ENCODE data around the gene HUWE1.
"Not testable (repeated sequence)": the region's sequence is repeated elsewhere in the genome, so short reads cannot be mapped to it uniquely, and the experiment has no call there.

Gene HUWE1

GRCh38 chrX:53544936-53545335, 141.6 kb downstream of the HUWE1 start:
- Histone ChIP-seq H3K27me3 (ENCODE audit: insufficient read depth, low read length, poor library complexity) (no peaks in the 10 kb centered on the region), H3K9ac (ENCODE audit: low read length) (no peak overlapping the region), H3K36me3 (ENCODE audit: control insufficient read depth, insufficient read depth, low read length) (peaks cover 9% of the 10 kb centered on the region), H2BK5ac (ENCODE audit: low read length) (no peak overlapping the region), H3K79me1 (ENCODE audit: low read length) (no peaks in the 10 kb centered on the region), H3K18ac (ENCODE audit: low read length) (no peak overlapping the region), H3K79me2 (ENCODE audit: control insufficient read depth, insufficient read depth, low read length) (no peaks in the 10 kb centered on the region), H3K4ac (ENCODE audit: low read depth, low read length) (no peak overlapping the region), H4K5ac (ENCODE audit: low read length) (no peak overlapping the region), H3K4me1 (ENCODE audit: control insufficient read depth, low read depth, low read length) (no peaks in the 10 kb centered on the region), H2BK15ac (replicated peaks; ENCODE audit: low read depth) (no peak overlapping the region), H2BK120ac (ENCODE audit: low read depth, low read length) (no peak overlapping the region), H3K4me2 (ENCODE audit: low read length) (no peak overlapping the region), H3K23ac (ENCODE audit: low read length) (no peak overlapping the region), H2AK5ac (ENCODE audit: low read length) (no peak overlapping the region), H4K8ac (ENCODE audit: low read depth, low read length) (no peak overlapping the region), H3K4me3 (ENCODE audit: low read length) (no peak overlapping the region), H3K56ac (ENCODE audit: low read length) (no peak overlapping the region), H3K27ac (ENCODE audit: low read depth, low read length) (no peak overlapping the region)
- no CpG with 5 or more reads among the region's 9 CpGs for WGBS (ENCODE audit: extremely low coverage, insufficient coverage, low lambda C conversion rate)
- DNase-seq, result peak; percentile 14

GRCh38 chrX:53538781-53539180, 147.7 kb downstream of the HUWE1 start:
- H3K27me3 ChIP-seq (ENCODE audit: insufficient read depth, low read length, poor library complexity), result no peaks in the 10 kb centered on the region
- no peaks in the 10 kb centered on the region for H3K79me2 ChIP-seq (ENCODE audit: control insufficient read depth, insufficient read depth, low read length)
- H3K23ac ChIP-seq (ENCODE audit: low read length), result no peak overlapping the region
- no peaks in the 10 kb centered on the region for H3K79me1 ChIP-seq (ENCODE audit: low read length)
- no peaks in the 10 kb centered on the region for H3K4me1 ChIP-seq (ENCODE audit: control insufficient read depth, low read depth, low read length)
- H3K56ac ChIP-seq (ENCODE audit: low read length), result no peak overlapping the region
- H2BK15ac ChIP-seq (replicated peaks; ENCODE audit: low read depth), result no peak overlapping the region
- DNase-seq, result no peak
- no peak overlapping the region for H3K18ac ChIP-seq (ENCODE audit: low read length)
- H3K27ac ChIP-seq (ENCODE audit: low read depth, low read length), result no peak overlapping the region
- H3K4me2 ChIP-seq (ENCODE audit: low read length), result no peak overlapping the region
- H2AK5ac ChIP-seq (ENCODE audit: low read length), result no peak overlapping the region
- H4K5ac ChIP-seq (ENCODE audit: low read length), result no peak overlapping the region
- H2BK5ac ChIP-seq (ENCODE audit: low read length), result no peak overlapping the region
- no peak overlapping the region for H2BK120ac ChIP-seq (ENCODE audit: low read depth, low read length)
- H4K8ac ChIP-seq (ENCODE audit: low read depth, low read length), result no peak overlapping the region
- peaks cover 24% of the 10 kb centered on the region for H3K36me3 ChIP-seq (ENCODE audit: control insufficient read depth, insufficient read depth, low read length)
- H3K4ac ChIP-seq (ENCODE audit: low read depth, low read length), result no peak overlapping the region
- H3K9ac ChIP-seq (ENCODE audit: low read length), result no peak overlapping the region
- no peak overlapping the region for H3K4me3 ChIP-seq (ENCODE audit: low read length)
- no CpG with 5 or more reads among the region's 8 CpGs for WGBS (ENCODE audit: extremely low coverage, insufficient coverage, low lambda C conversion rate)

- not testable (repeated sequence) for DNase-seq; H3K18ac ChIP-seq (ENCODE audit: low read length); H2AK5ac ChIP-seq (ENCODE audit: low read length); H4K8ac ChIP-seq (ENCODE audit: low read depth, low read length); H2BK15ac ChIP-seq (replicated peaks; ENCODE audit: low read depth); H3K9ac ChIP-seq (ENCODE audit: low read length); H2BK120ac ChIP-seq (ENCODE audit: low read depth, low read length); H3K4me1 ChIP-seq (ENCODE audit: control insufficient read depth, low read depth, low read length); H3K79me1 ChIP-seq (ENCODE audit: low read length); H3K4me3 ChIP-seq (ENCODE audit: low read length); H3K4ac ChIP-seq (ENCODE audit: low read depth, low read length); H3K56ac ChIP-seq (ENCODE audit: low read length); H3K4me2 ChIP-seq (ENCODE audit: low read length); H3K23ac ChIP-seq (ENCODE audit: low read length); H4K5ac ChIP-seq (ENCODE audit: low read length); H3K27me3 ChIP-seq (ENCODE audit: insufficient read depth, low read length, poor library complexity); H2BK5ac ChIP-seq (ENCODE audit: low read length); H3K27ac ChIP-seq (ENCODE audit: low read depth, low read length); H3K79me2 ChIP-seq (ENCODE audit: control insufficient read depth, insufficient read depth, low read length)
- peaks cover 12% of the 10 kb centered on the region for H3K36me3 ChIP-seq (ENCODE audit: control insufficient read depth, insufficient read depth, low read length)
- WGBS (ENCODE audit: extremely low coverage, insufficient coverage, low lambda C conversion rate), result no CpG with 5 or more reads among the region's 21 CpGs
These were observed 155.1 kb downstream of the HUWE1 start for GRCh38 chrX:53531255-53531966.

GRCh38 chrX:53526999-53527398, 159.5 kb downstream of the HUWE1 start:
- Histone ChIP-seq H3K36me3 (ENCODE audit: control insufficient read depth, insufficient read depth, low read length) (no peaks in the 10 kb centered on the region), H2AK5ac (ENCODE audit: low read length) (no peak overlapping the region), H3K4me2 (ENCODE audit: low read length) (no peak overlapping the region), H4K5ac (ENCODE audit: low read length) (no peak overlapping the region), H3K27me3 (ENCODE audit: insufficient read depth, low read length, poor library complexity) (no peaks in the 10 kb centered on the region), H3K56ac (ENCODE audit: low read length) (no peak overlapping the region), H3K4ac (ENCODE audit: low read depth, low read length) (no peak overlapping the region), H3K4me3 (ENCODE audit: low read length) (no peak overlapping the region), H3K9ac (ENCODE audit: low read length) (no peak overlapping the region), H3K4me1 (ENCODE audit: control insufficient read depth, low read depth, low read length) (no peaks in the 10 kb centered on the region), H3K79me1 (ENCODE audit: low read length) (no peaks in the 10 kb centered on the region), H3K23ac (ENCODE audit: low read length) (no peak overlapping the region), H2BK15ac (replicated peaks; ENCODE audit: low read depth) (no peak overlapping the region), H2BK120ac (ENCODE audit: low read depth, low read length) (no peak overlapping the region), H3K79me2 (ENCODE audit: control insufficient read depth, insufficient read depth, low read length) (no peaks in the 10 kb centered on the region), H2BK5ac (ENCODE audit: low read length) (no peak overlapping the region), H3K27ac (ENCODE audit: low read depth, low read length) (no peak overlapping the region), H3K18ac (ENCODE audit: low read length) (no peak overlapping the region), H4K8ac (ENCODE audit: low read depth, low read length) (no peak overlapping the region)
- no peak for DNase-seq

GRCh38 chrX:53511322-53511721, 175.2 kb downstream of the HUWE1 start:
- H3K27ac ChIP-seq (ENCODE audit: low read depth, low read length), result no peak overlapping the region
- DNase-seq, result no peak

GRCh38 chrX:53504035-53504434, 182.5 kb downstream of the HUWE1 start:
- not testable (repeated sequence) for H3K79me2 ChIP-seq (ENCODE audit: control insufficient read depth, insufficient read depth, low read length); H3K36me3 ChIP-seq (ENCODE audit: control insufficient read depth, insufficient read depth, low read length); H2BK120ac ChIP-seq (ENCODE audit: low read depth, low read length); H2BK5ac ChIP-seq (ENCODE audit: low read length); H4K8ac ChIP-seq (ENCODE audit: low read depth, low read length); H3K4me2 ChIP-seq (ENCODE audit: low read length); H2AK5ac ChIP-seq (ENCODE audit: low read length); H3K79me1 ChIP-seq (ENCODE audit: low read length); H3K18ac ChIP-seq (ENCODE audit: low read length); H2BK15ac ChIP-seq (replicated peaks; ENCODE audit: low read depth); H4K5ac ChIP-seq (ENCODE audit: low read length); H3K27ac ChIP-seq (ENCODE audit: low read depth, low read length); H3K9ac ChIP-seq (ENCODE audit: low read length); H3K27me3 ChIP-seq (ENCODE audit: insufficient read depth, low read length, poor library complexity); H3K4me3 ChIP-seq (ENCODE audit: low read length); H3K4me1 ChIP-seq (ENCODE audit: control insufficient read depth, low read depth, low read length); H3K4ac ChIP-seq (ENCODE audit: low read depth, low read length); H3K56ac ChIP-seq (ENCODE audit: low read length); DNase-seq; H3K23ac ChIP-seq (ENCODE audit: low read length)
- no CpG with 5 or more reads among the region's 28 CpGs for WGBS (ENCODE audit: extremely low coverage, insufficient coverage, low lambda C conversion rate)

More at GRCh38 chrX:53511322-53511721, 175.2 kb downstream of the HUWE1 start:
- H3K79me2 ChIP-seq (ENCODE audit: control insufficient read depth, insufficient read depth, low read length), result no peaks in the 10 kb centered on the region
- no peaks in the 10 kb centered on the region for H3K36me3 ChIP-seq (ENCODE audit: control insufficient read depth, insufficient read depth, low read length)
- H2BK15ac ChIP-seq (replicated peaks; ENCODE audit: low read depth), result no peak overlapping the region
- no peak overlapping the region for H3K4me2 ChIP-seq (ENCODE audit: low read length)
- no peak overlapping the region for H3K23ac ChIP-seq (ENCODE audit: low read length)
- no peak overlapping the region for H3K4me3 ChIP-seq (ENCODE audit: low read length)
- H3K27me3 ChIP-seq (ENCODE audit: insufficient read depth, low read length, poor library complexity), result no peaks in the 10 kb centered on the region
- no peaks in the 10 kb centered on the region for H3K79me1 ChIP-seq (ENCODE audit: low read length)
- H3K4me1 ChIP-seq (ENCODE audit: control insufficient read depth, low read depth, low read length), result no peaks in the 10 kb centered on the region
- no peak overlapping the region for H2BK5ac ChIP-seq (ENCODE audit: low read length)
- WGBS (ENCODE audit: extremely low coverage, insufficient coverage, low lambda C conversion rate), result no CpG with 5 or more reads among the region's 2 CpGs
- H4K5ac ChIP-seq (ENCODE audit: low read length), result no peak overlapping the region
- no peak overlapping the region for H3K18ac ChIP-seq (ENCODE audit: low read length)
- no peak overlapping the region for H3K4ac ChIP-seq (ENCODE audit: low read depth, low read length)
- no peak overlapping the region for H2AK5ac ChIP-seq (ENCODE audit: low read length)
- no peak overlapping the region for H2BK120ac ChIP-seq (ENCODE audit: low read depth, low read length)
- H4K8ac ChIP-seq (ENCODE audit: low read depth, low read length), result no peak overlapping the region
- no peak overlapping the region for H3K56ac ChIP-seq (ENCODE audit: low read length)
- H3K9ac ChIP-seq (ENCODE audit: low read length), result no peak overlapping the region
